Activated CD4-positive, alpha-beta T cell treated with anti-CD3 and anti-CD28 coated beads, Interleukin-2, amount 50 U/mL, for 4 hours (primary cell): ENCODE measurements around the gene TMEM145.

Source experiments
- DNase-seq, 2 experiments: peaks; one replicate each; pipeline ENCODE4 v3.0.0-alpha.2; 2020

Gene TMEM145

GRCh38 chr19:42366673-42367072 is 53.6 kb downstream of the TMEM145 start:
- DNase-seq: no peak

DNA sequence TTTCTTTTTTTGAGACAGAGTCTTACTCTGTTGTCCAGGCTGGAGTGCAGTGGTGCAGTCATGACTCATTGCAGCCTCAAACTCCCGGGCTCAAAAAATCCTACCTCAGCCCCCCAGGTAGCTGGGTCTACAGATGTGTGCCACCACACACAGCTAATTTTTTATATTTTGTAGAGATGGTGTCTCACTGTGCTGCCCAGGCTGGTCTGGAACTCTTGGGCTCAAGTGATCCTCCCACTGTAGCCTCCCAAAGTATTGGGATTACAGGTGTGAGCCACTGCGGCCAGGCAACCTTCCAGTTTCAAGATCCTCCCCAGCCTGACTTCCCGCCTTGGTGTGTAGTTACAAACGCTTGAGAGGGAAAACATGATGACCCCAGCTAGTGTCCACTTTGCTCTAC is 54.8 kb downstream of the TMEM145 start:
- DNase-seq: no peak

GRCh38 chr19:42368360-42368759 is 55.3 kb downstream of the TMEM145 start:
- no peak for DNase-seq

- DNase-seq: no peak
Observed at GRCh38 chr19:42368765-42369164, 55.7 kb downstream of the TMEM145 start.

GRCh38 chr19:42369433-42370067 is 56.4 kb downstream of the TMEM145 start:
- DNase-seq: no peak

- DNase-seq: no peak
Observed at GRCh38 chr19:42370068-42370520, 57.0 kb downstream of the TMEM145 start.

DNA sequence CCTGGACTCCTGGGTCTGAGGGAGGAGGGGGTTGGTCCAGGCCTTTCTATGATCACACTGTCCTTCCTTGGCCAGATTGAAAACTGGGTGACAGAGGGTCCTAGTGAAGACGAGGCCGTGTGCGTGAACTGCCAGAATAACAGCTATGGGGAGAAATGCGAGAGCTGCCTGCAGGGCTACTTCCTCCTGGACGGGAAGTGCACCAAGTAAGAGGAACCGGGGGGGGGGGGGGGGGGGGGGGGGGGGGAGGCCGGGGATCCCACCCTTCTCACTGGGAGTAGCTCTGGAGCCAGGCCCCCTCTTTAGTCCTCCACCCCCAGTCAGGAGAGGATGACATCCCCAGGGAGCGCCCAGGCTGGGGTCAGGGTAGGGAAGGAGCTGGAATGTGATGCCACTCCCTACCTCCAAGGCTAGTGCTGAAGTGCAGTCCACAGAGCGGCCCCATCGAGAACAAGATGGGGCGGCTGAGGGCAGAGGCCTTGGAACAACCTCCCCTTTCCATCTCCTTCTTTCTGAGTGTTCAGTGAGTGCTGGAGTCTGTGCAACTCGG is 57.6 kb downstream of the TMEM145 start:
- DNase-seq: no peak
